Caco-2 (cell line): ENCODE measurements around the gene SPOCK1. TPM values are rescaled to one million over a fixed set of nuclear protein-coding genes. Genes with fewer than 3 reads are reported as not detected.

Experiments used
- BruUV-seq: library from RNA; stranded (reverse); fragments of 400-500 nt; replicated peaks from 2 replicates; lab custom pipeline; 2021; lab: Mats Ljungman, UMichigan
- CTCF ChIA-PET: fragments of 300-600 bp; sonication (Branson Sonifier 250); formaldehyde crosslinking; loops from one replicate; lab custom pipeline; 2022; ENCODE audit warnings: antibody characterized with exemption; lab: Charles Lee
- POLR2A ChIA-PET: fragments of 300-600 bp; sonication (Branson Sonifier 250); formaldehyde crosslinking; loops from one replicate; lab custom pipeline; 2022; ENCODE audit warnings: antibody characterized with exemption; lab: Charles Lee
- DNase-seq, 2 experiments: peaks; one replicate each; pipeline versions ENCODE4 v3.0.0 to v3.0.0-alpha.2; 2020 to 2022
- H3K27me3 ChIP-seq: replicated peaks from 2 replicates; pipeline ENCODE4 v1.6.0; 2011; ENCODE audit warnings: low read length; ENCODE audit not compliant: control insufficient read depth, insufficient read depth
- H3K36me3 ChIP-seq: 2 replicates; pipeline ENCODE4 v1.5.1; 2011; ENCODE audit warnings: low read length; ENCODE audit not compliant: control insufficient read depth, insufficient read depth
- H3K4me1 ChIP-seq: fragments of 250-450 bp; sonication (Bioruptor Pico); 2 replicates; pipeline ENCODE4 v1.5.1; 2020; ENCODE audit warnings: mild to moderate bottlenecking
- H3K4me3 ChIP-seq: 2 replicates; pipeline ENCODE4 v1.5.1; 2011; ENCODE audit warnings: low read depth, mild to moderate bottlenecking, control low read depth, low read length
- H3K9me3 ChIP-seq: fragments of 250-450 bp; sonication (Bioruptor Pico); 2 replicates; pipeline ENCODE4 v1.5.1; 2020; ENCODE audit warnings: mild to moderate bottlenecking, moderate library complexity
- H3K27ac Mint-ChIP-seq: one replicate; pipeline ENCODE4 v1.8.0; 2022; ENCODE audit warnings: mixed read lengths; ENCODE audit not compliant: unreplicated experiment
- H3K27me3 Mint-ChIP-seq: one replicate; pipeline ENCODE4 v1.8.0; 2022; ENCODE audit warnings: mixed read lengths; ENCODE audit not compliant: insufficient read depth, unreplicated experiment
- H3K36me3 Mint-ChIP-seq: one replicate; pipeline ENCODE4 v1.8.0; 2022; ENCODE audit warnings: mild to moderate bottlenecking, mixed read lengths; ENCODE audit not compliant: insufficient read depth, unreplicated experiment
- H3K4me1 Mint-ChIP-seq: one replicate; pipeline ENCODE4 v1.8.0; 2022; ENCODE audit warnings: low read depth, mixed read lengths; ENCODE audit not compliant: unreplicated experiment
- H3K4me3 Mint-ChIP-seq: one replicate; pipeline ENCODE4 v1.8.0; 2022; ENCODE audit warnings: mild to moderate bottlenecking, moderate library complexity, mixed read lengths; ENCODE audit not compliant: unreplicated experiment
- H3K9me3 Mint-ChIP-seq: one replicate; pipeline ENCODE4 v1.8.0; 2022; ENCODE audit warnings: mixed read lengths; ENCODE audit not compliant: unreplicated experiment
- intact Hi-C: fragments of 100-400 bp; cut with micrococcal nuclease; formaldehyde crosslinking; loops from one replicate; pipeline ENCODE4 v1.10.0; 2022; ENCODE audit not compliant: unreplicated experiment
- total RNA-seq: library from RNA; stranded (reverse); gene quantifications from 2 replicates; pipeline ENCODE4 v1.2.3, GENCODE V29; 2022
- TF ChIP-seq, protein P1 (sequence below), 2 experiments: fragments of 200-600 bp in 1 of 2; IDR thresholded peaks; 1 replicate in 1 of 2; 2 replicates in 1 of 2; pipeline versions ENCODE4 v1.5.1 to v1.8.0; 2011 to 2022; ENCODE audit warnings: antibody characterized with exemption in 1 of 2, control low read depth in 1 of 2, inconsistent platforms in 1 of 2, low read depth in 1 of 2, low read length in 1 of 2, mild to moderate bottlenecking in 1 of 2, moderate library complexity in 1 of 2; ENCODE audit not compliant: insufficient read depth in 1 of 2, severe bottlenecking in 1 of 2, unreplicated experiment in 1 of 2

SPOCK1 gene
- total RNA-seq, 1 experiment from 2014 or later = not detected

DNA sequence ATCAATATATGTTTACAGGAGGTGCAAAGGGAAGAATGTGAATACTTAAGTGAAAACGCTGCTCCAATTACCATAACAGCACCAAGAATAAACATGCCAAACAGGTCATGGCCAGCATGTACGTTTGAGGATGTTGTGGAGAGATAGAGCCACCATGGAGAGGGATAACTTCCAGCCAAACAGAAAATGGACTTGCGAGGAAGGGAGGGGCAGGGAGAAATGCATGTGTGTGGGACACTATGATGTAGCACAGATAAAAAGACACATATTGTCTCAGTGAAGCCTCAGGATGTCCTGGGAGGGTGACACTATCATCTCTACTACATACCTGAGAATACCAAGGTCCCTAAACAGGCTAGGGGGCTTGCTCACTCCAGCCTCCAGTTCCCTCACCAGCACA is 488.9 kb downstream of the SPOCK1 start:
- Mint-ChIP-seq H3K27ac (no peak overlapping the region), H3K4me1 (no peaks in the 10 kb centered on the region), H3K36me3 (no peaks in the 10 kb centered on the region), H3K9me3 (no peaks in the 10 kb centered on the region), H3K27me3 (peaks cover 15% of the 10 kb centered on the region), H3K4me3 (no peak overlapping the region)
- intact Hi-C loops = no loop called here
- no peaks in the 10 kb centered on the region for H3K36me3 ChIP-seq
- no peaks in the 10 kb centered on the region for H3K9me3 ChIP-seq
- POLR2A ChIA-PET = no interaction called here
- no peak overlapping the region for H3K4me3 ChIP-seq
- no peak for DNase-seq
- BruUV-seq = no TSS peak
- H3K27me3 ChIP-seq = no peaks in the 10 kb centered on the region
- TF ChIP-seq, protein P1, sequence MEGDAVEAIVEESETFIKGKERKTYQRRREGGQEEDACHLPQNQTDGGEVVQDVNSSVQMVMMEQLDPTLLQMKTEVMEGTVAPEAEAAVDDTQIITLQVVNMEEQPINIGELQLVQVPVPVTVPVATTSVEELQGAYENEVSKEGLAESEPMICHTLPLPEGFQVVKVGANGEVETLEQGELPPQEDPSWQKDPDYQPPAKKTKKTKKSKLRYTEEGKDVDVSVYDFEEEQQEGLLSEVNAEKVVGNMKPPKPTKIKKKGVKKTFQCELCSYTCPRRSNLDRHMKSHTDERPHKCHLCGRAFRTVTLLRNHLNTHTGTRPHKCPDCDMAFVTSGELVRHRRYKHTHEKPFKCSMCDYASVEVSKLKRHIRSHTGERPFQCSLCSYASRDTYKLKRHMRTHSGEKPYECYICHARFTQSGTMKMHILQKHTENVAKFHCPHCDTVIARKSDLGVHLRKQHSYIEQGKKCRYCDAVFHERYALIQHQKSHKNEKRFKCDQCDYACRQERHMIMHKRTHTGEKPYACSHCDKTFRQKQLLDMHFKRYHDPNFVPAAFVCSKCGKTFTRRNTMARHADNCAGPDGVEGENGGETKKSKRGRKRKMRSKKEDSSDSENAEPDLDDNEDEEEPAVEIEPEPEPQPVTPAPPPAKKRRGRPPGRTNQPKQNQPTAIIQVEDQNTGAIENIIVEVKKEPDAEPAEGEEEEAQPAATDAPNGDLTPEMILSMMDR (IDR thresholded peaks at IDR 0.05; ENCODE audit: insufficient read depth in 1 of 2, low read depth in 1 of 2, low read length in 1 of 2, severe bottlenecking in 1 of 2, unreplicated experiment in 1 of 2) = no peak
- CTCF ChIA-PET = no interaction called here
- H3K4me1 ChIP-seq = no peaks in the 10 kb centered on the region

DNA sequence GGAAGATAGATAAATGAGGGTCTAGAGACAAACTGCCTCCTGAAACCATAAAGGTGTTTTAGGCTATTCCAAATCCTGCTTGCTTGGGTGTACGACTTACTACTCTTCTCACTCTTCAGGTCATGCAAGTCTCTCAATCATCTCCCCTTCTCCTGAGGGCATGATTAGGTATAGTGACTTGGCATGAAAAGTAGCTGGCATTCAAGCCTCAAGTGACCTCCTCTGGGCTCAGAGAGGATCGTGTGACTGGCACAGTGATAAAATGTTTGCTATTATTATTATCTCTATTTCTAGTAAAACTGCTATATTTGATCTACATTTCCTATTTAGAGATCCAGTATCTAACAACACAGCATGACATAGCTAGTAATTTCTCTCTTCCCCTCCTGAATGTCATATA is 494.8 kb downstream of the SPOCK1 start:
- Histone ChIP-seq H3K4me3 (no peak overlapping the region), H3K36me3 (no peaks in the 10 kb centered on the region), H3K9me3 (no peaks in the 10 kb centered on the region), H3K27me3 (peaks cover 2% of the 10 kb centered on the region; the same call in 1 of the 2 replicates), H3K4me1 (no peaks in the 10 kb centered on the region)
- intact Hi-C loops = no loop called here
- Mint-ChIP-seq H3K36me3 (no peaks in the 10 kb centered on the region), H3K9me3 (no peaks in the 10 kb centered on the region), H3K4me1 (no peaks in the 10 kb centered on the region), H3K27me3 (peaks cover 5% of the 10 kb centered on the region), H3K27ac (no peak overlapping the region), H3K4me3 (no peak overlapping the region)
- ChIA-PET POLR2A (no interaction called here), CTCF (no interaction called here)
- DNase-seq = no peak
- TF ChIP-seq, protein P1 (IDR thresholded peaks at IDR 0.05; ENCODE audit: insufficient read depth in 1 of 2, low read depth in 1 of 2, low read length in 1 of 2, severe bottlenecking in 1 of 2, unreplicated experiment in 1 of 2) = no peak
- no TSS peak for BruUV-seq

DNA sequence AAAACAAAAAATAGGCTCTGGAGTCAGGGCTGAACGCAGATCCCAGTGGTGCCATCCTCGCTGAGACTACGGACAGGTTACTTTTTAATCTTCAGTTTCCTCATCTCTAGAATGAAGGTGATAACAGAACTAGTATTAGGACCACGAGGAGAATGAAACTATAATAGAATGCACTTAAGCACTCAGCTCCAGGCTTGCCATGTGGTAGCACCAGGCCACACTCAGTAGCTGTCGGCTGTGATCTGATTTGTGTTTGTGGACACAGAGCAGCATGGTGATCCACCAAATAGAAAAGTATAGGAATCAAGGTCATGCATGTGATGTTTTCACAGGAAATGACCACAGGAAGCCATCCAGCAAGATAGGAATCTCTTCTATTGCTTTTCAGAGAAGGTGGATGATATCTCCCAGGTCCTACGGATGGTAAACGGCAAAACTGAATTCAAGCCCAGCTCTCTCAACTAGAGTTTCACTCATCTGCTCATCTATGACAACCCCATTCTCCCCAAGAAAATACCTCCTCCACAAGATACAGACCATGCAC is 498.0 kb downstream of the SPOCK1 start:
- no TSS peak for BruUV-seq
- Histone ChIP-seq H3K27me3 (peaks cover 2% of the 10 kb centered on the region; the same call in 1 of the 2 replicates), H3K4me1 (no peaks in the 10 kb centered on the region), H3K36me3 (no peaks in the 10 kb centered on the region), H3K9me3 (no peaks in the 10 kb centered on the region), H3K4me3 (no peak overlapping the region)
- ChIA-PET POLR2A (no interaction called here), CTCF (no interaction called here)
- TF ChIP-seq, protein P1 (IDR thresholded peaks at IDR 0.05; ENCODE audit: insufficient read depth in 1 of 2, low read depth in 1 of 2, low read length in 1 of 2, severe bottlenecking in 1 of 2, unreplicated experiment in 1 of 2) = no peak
- Mint-ChIP-seq H3K9me3 (no peaks in the 10 kb centered on the region), H3K36me3 (no peaks in the 10 kb centered on the region), H3K4me1 (no peaks in the 10 kb centered on the region), H3K27ac (no peak overlapping the region), H3K4me3 (no peak overlapping the region), H3K27me3 (peaks cover 14% of the 10 kb centered on the region)
- intact Hi-C loops = no loop called here
- no peak for DNase-seq
